Fibroblast of pulmonary artery (primary cell): ENCODE data around the gene ATP10B.

Source experiments
- DNase-seq: peaks from one replicate; pipeline ENCODE4 v3.0.0-alpha.2; 2010; ENCODE audit warnings: low read depth
- H3K4me3 ChIP-seq: replicated peaks from 2 replicates; pipeline ENCODE4 v1.5.1; 2011; ENCODE audit warnings: low read depth, mild to moderate bottlenecking, control low read depth, low read length, moderate library complexity
- CTCF ChIP-seq: IDR thresholded peaks from 2 replicates; pipeline ENCODE4 v1.5.1; 2011; ENCODE audit warnings: mild to moderate bottlenecking, control low read depth, low read length, inconsistent platforms; ENCODE audit errors: missing control alignments

The ATP10B gene

DNA sequence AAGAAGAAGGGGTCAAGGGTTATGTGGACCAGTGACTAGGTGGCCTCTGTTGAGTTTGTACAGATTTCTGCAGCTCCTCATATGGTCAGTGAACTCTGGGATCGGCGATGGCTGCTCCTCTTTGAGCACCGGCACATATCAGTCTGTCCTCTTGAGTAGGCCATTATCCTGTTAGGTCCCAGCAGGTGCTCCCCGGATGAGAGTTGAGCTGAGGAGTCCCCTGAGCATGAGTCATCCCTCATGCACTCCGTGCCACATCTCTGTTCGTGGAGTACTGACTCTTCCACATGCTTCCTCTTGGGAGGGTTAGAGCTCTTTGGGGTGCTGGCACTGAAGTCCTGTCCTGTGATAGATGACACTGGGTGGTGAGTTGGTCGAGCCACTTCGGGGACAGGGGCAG, 286.6 kb downstream of the ATP10B start:
- TF ChIP-seq CTCF = no peak
- DNase-seq = no peak
- H3K4me3 ChIP-seq = no peak overlapping the region

GRCh38 chr5:160556846-160557245, 295.2 kb downstream of the ATP10B start:
- no peak for DNase-seq
- H3K4me3 ChIP-seq = no peak overlapping the region
- no peak for TF ChIP-seq CTCF

- no peak overlapping the region for H3K4me3 ChIP-seq
- no peak for DNase-seq
- TF ChIP-seq CTCF = no peak
Observed at GRCh38 chr5:160555971-160556631, 295.9 kb downstream of the ATP10B start.

- no peak for TF ChIP-seq CTCF
- no peak overlapping the region for H3K4me3 ChIP-seq
- no peak for DNase-seq
Observed at GRCh38 chr5:160555581-160555970, 296.4 kb downstream of the ATP10B start.

DNA sequence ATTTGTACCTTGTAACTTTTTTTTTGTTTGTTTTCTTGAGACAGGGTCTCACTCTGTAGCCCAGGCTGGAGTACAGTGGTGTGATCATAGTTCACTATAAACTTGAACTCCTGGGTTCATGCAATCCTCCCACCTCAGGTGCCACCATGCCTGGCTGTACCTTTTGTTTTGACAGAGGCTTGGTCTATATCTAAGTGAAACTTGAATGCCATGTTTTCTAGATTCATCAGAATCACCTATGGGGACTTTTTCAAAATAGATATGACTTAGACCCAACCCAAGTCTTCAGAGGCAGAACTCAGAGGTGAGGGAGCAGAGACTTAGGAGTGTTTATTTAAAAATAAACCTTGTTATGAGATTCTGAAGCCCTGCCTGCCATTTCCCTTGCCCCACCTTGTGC, 301.9 kb downstream of the ATP10B start:
- no peak overlapping the region for H3K4me3 ChIP-seq
- no peak for TF ChIP-seq CTCF
- DNase-seq = no peak

DNA sequence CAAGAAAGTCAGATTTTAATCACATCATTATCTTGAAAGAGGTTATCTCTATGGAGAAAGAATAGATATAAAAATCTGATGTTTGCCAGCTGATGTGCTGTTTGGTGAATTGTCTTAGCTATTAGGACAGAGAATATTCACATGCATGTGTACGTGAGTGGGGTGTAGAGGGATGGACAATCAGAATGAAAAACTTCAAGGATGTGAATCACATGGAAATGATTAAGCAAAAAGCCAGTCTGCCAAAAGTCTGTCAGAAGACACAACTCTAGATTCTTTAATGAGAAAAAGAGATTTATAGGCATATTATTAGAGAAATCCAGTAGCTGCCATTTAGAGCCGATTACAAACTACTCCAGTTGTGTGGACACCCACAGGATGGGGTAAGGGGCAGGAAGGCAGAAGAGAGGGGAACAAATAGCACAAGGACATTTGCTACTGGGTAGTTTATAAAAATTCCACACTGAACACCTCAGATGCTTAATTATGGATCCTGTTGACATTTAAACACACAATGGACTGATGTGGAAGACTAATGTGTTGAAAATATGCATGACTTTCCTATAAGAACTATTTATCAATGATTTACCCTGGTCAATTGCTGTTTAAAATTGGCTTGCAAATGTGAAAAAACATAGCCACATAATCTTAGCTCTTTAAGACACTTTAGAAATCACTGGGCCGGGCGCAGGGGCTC, 302.9 kb downstream of the ATP10B start:
- no peak overlapping the region for H3K4me3 ChIP-seq
- TF ChIP-seq CTCF = no peak

DNA sequence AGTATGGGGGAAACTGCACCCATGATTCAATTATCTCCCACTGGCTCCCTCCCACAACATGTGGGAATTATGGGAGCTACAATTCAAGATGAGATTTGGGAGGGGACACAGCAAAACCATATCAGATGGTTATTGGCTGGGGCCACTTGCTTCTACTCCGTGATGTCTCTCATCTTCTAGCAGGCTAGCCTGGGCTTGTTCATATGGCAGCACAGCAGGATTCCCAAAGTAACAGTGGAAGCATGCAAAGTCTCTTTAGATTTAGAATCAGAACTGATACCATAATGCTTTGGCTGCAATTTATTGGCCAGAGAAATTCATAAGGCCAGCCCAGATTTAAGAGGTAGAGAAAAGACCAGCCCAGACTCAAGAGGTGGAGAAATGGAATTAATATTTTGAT, 304.1 kb downstream of the ATP10B start:
- DNase-seq = no peak
- H3K4me3 ChIP-seq = no peak overlapping the region
- TF ChIP-seq CTCF = no peak

More for the DNA sequence above, 302.9 kb downstream of the ATP10B start:
- peak; percentile 7 for DNase-seq
